ENCODE data around the gene CST9.

DNA sequence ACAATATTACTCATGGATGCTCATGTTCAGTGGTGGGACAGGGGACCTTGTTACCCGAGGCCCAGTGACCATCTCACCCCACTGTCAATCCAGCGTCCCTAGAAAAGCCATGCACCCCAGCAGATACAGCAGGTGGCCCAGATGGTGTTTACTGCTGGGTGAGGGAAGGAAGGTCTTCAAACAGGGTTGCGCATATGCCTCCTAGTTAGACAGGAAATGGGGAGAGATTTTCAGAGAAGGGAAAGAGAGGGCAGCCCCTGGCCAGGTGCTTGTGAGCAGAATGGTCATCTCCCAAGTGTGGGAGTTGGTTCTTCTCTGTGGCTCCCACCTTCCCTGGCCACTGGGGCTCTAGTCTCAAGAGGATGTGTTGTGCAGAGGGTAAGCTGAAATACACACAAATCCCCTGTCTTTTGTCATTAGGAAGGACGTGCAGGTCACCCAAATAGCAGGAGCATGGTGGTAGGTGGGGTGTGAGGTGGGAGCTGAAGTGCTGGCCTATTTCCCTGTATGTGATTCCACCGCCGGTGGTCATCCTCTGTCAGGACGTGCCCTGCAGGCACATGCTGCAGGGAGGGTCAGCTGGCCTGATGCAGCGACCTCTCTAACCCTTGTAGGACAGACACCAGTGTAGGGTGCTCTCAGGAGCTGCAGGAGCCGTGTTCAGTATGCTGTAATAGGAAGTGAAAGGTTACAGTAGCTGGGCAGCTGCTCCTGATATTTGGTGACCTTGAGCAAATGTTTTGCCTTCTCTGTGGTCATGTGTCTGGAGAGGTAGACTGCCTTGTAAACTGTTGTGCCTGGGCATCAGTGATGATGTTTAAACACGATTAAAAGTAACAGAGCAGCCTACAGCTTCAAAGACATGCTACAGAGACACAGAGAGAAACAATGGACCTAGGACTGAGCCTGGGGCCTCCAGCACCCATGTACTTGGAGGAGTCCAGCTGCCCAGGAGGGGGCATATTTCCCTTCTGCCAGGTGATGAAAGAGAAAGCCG is 35.3 kb upstream of the CST9 start:
- TF ChIP-seq POLR2AphosphoS5 (IDR thresholded peaks at IDR 0.05), result no peak
- TF ChIP-seq, protein P1, sequence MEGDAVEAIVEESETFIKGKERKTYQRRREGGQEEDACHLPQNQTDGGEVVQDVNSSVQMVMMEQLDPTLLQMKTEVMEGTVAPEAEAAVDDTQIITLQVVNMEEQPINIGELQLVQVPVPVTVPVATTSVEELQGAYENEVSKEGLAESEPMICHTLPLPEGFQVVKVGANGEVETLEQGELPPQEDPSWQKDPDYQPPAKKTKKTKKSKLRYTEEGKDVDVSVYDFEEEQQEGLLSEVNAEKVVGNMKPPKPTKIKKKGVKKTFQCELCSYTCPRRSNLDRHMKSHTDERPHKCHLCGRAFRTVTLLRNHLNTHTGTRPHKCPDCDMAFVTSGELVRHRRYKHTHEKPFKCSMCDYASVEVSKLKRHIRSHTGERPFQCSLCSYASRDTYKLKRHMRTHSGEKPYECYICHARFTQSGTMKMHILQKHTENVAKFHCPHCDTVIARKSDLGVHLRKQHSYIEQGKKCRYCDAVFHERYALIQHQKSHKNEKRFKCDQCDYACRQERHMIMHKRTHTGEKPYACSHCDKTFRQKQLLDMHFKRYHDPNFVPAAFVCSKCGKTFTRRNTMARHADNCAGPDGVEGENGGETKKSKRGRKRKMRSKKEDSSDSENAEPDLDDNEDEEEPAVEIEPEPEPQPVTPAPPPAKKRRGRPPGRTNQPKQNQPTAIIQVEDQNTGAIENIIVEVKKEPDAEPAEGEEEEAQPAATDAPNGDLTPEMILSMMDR (IDR thresholded peaks at IDR 0.05), result no peak
- TF ChIP-seq POLR2A (IDR thresholded peaks at IDR 0.05), result no peak
